Muscle layer of colon (tissue), 2 donors: ENCODE data around the gene DCBLD1.

Experiments used
- H3K27ac ChIP-seq: one replicate; pipeline ENCODE4 v1.7.0; 2013; ENCODE audit warnings: low read depth, mild to moderate bottlenecking, low read length, moderate library complexity
- H3K27me3 ChIP-seq, 2 donors: one replicate each; pipeline ENCODE4 v1.7.0; 2013; ENCODE audit warnings: low read length in 2 of 2, mild to moderate bottlenecking in 2 of 2; ENCODE audit not compliant: insufficient read depth in 2 of 2, control insufficient read depth in 1 of 2
- H3K36me3 ChIP-seq: one replicate; pipeline ENCODE4 v1.7.0; 2013; ENCODE audit warnings: mild to moderate bottlenecking, low read length; ENCODE audit not compliant: insufficient read depth
- H3K4me1 ChIP-seq: one replicate; pipeline ENCODE4 v1.7.0; 2013; ENCODE audit warnings: mild to moderate bottlenecking, low read length; ENCODE audit not compliant: insufficient read depth
- H3K4me3 ChIP-seq, 2 donors: one replicate each; pipeline ENCODE4 v1.7.0; 2013; ENCODE audit warnings: low read length in 2 of 2, low read depth in 1 of 2, mild to moderate bottlenecking in 1 of 2, moderate library complexity in 1 of 2
- H3K9ac ChIP-seq: one replicate; pipeline ENCODE4 v1.7.0; 2013; ENCODE audit warnings: low read length
- H3K9me3 ChIP-seq: one replicate; pipeline ENCODE4 v1.7.0; 2013; ENCODE audit warnings: mild to moderate bottlenecking, low read length
- donor health status: abdominal sarcoma.
- donor health status: Adenocarcinoma of cecum.

Gene DCBLD1

GRCh38 chr6:117504478-117505144, 22.1 kb downstream of the DCBLD1 start:
- Histone ChIP-seq H3K36me3 (no peaks in the 10 kb centered on the region), H3K27me3 (no peaks in the 10 kb centered on the region), H3K9me3 (no peaks in the 10 kb centered on the region), H3K4me3 (no peak overlapping the region), H3K4me1 (peaks cover 8% of the 10 kb centered on the region), H3K27ac (no peak overlapping the region), H3K9ac (no peak overlapping the region)

DNA sequence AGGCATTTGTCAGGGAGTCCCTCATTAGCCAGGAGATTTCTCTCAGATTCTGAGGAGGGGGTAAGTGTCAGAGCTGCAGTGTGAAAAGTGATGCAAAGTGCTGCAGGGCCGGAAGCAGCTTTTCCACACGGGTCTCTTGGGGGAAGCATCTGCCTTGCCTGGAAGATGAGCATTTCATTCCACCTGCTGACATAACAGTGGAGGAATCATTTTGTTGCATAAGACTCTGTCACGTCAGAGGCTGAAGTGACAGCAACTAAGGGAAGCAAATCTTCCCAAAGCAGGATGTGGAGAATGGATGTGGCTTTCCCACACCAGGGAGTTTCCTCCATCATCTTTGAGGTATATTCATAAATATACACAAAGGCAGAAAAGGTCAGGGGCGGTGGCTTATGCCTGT, 22.8 kb downstream of the DCBLD1 start:
- peaks cover 8% of the 10 kb centered on the region for H3K4me1 ChIP-seq
- H3K36me3 ChIP-seq: no peaks in the 10 kb centered on the region
- H3K27ac ChIP-seq: no peak overlapping the region
- no peaks in the 10 kb centered on the region for H3K27me3 ChIP-seq
- no peak overlapping the region for H3K4me3 ChIP-seq
- H3K9ac ChIP-seq: no peak overlapping the region
- H3K9me3 ChIP-seq: no peaks in the 10 kb centered on the region

GRCh38 chr6:117506180-117506835, 23.8 kb downstream of the DCBLD1 start:
- no peak overlapping the region for H3K27ac ChIP-seq
- no peaks in the 10 kb centered on the region for H3K9me3 ChIP-seq
- H3K27me3 ChIP-seq: no peaks in the 10 kb centered on the region
- no peaks in the 10 kb centered on the region for H3K36me3 ChIP-seq
- peaks cover 8% of the 10 kb centered on the region for H3K4me1 ChIP-seq
- H3K4me3 ChIP-seq: no peak overlapping the region
- H3K9ac ChIP-seq: no peak overlapping the region

DNA sequence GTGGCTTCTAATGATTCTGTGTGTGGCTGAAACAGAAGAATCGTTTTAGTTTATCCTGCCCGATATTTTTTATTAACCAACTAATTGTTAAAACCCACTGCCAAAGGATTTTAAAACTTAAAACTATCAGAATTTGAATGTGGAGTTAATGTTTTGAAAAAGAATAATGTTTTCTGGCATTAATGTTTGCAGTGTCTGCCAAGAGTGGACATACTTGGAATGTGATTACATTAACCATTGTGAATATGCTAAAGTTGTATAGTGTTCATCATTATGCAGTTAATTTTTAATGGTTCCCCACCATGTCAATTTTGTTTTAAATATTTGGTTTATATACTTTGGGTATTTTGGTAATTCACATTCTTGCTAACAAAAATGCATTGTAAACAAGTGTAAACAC, 24.4 kb downstream of the DCBLD1 start:
- Histone ChIP-seq H3K27me3 (no peaks in the 10 kb centered on the region), H3K9me3 (no peaks in the 10 kb centered on the region), H3K4me1 (peaks cover 8% of the 10 kb centered on the region), H3K36me3 (no peaks in the 10 kb centered on the region), H3K4me3 (no peak overlapping the region), H3K27ac (no peak overlapping the region), H3K9ac (no peak overlapping the region)

DNA sequence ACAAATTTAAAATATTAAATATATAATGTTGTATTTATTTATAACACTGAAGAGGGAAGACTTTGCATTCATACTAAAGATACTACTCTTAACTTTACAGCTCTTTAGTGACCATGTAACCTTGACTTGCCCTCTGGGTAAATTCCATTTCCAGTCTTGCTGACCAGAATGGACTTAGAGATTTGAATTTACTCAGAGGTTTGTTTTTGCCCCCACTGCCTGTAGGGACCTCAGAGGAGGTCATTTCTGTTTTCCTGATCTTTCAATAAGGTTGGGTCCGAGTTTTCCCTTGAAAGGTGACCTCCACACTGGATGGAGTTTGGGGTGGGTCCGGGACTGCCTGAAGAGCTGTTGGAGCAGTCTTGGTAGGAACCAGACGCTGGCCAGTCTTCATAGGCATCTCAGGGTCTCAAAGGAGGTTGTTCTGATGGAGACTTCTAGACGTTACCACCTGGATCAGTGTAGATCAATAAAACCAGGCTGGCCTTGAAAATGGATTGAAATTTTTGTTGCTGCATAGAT, 26.0 kb downstream of the DCBLD1 start:
- Histone ChIP-seq H3K36me3 (no peaks in the 10 kb centered on the region), H3K9ac (no peak overlapping the region)

DNA sequence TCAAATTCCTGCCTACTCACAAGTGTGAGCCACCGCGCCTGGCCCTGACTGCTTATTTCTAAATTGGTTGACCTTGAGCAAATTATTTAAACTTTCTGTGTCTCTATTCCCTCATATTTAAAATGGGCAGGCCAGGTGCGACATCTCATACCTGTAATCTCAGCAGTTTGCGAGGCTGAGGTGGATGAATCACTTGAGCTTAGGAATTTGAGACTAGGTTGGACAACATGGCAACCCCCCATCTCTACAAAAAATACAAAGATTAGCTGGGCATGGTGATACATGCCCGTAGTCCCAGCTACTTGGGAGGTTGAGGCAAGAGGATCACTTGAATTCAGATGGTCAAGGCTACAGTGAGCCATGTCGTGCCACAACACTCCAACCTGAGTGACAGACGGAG, 26.5 kb downstream of the DCBLD1 start:
- Histone ChIP-seq H3K9ac (no peak overlapping the region), H3K27me3 (no peaks in the 10 kb centered on the region), H3K36me3 (no peaks in the 10 kb centered on the region), H3K4me1 (peaks cover 8% of the 10 kb centered on the region), H3K27ac (no peak overlapping the region), H3K4me3 (no peak overlapping the region), H3K9me3 (no peaks in the 10 kb centered on the region)

More for the DNA sequence above, 26.0 kb downstream of the DCBLD1 start:
- no peaks in the 10 kb centered on the region for H3K27me3 ChIP-seq
- H3K4me1 ChIP-seq: peaks cover 8% of the 10 kb centered on the region
- H3K4me3 ChIP-seq: no peak overlapping the region
- H3K9me3 ChIP-seq: no peaks in the 10 kb centered on the region
- no peak overlapping the region for H3K27ac ChIP-seq

DNA sequence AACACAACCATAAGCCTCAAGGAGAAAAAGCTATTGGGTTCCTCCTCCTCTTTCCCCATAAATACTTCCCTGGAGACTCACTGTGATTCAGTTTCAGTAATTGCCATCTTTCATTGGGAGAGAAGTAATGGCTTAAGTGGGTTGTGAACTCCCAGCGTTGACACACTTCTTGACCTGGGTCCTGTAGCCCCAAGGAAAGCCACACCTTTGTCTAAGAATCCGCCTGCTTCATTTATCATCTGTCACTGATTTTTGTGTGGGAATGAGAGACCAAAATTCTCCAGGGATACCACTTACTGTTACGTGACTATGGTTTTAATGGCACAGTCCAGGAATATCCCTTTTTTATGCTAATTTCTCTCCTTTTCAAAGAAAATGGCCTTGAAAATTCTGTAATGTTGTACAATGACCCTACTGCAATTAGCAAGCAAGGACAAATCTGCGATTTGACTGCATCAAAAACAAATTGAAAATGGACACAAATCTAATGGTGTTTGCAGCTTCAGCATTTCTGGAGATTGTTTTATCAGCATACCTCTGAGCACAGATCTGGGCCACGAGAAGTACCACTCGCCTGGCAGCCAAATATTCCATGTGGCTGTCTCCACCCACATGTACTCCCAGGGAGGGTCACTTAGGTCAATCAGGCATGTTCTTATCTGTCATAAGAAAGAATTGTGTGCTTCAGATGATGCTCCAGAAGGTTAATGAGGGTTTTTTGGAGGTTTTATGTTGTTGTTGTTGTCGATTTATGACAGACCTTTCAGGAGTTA, 29.8 kb downstream of the DCBLD1 start:
- H3K9me3 ChIP-seq: no peaks in the 10 kb centered on the region
- H3K4me1 ChIP-seq: no peaks in the 10 kb centered on the region
- no peak overlapping the region for H3K4me3 ChIP-seq
- no peaks in the 10 kb centered on the region for H3K36me3 ChIP-seq
- H3K9ac ChIP-seq: no peak overlapping the region
- no peaks in the 10 kb centered on the region for H3K27me3 ChIP-seq
- no peak overlapping the region for H3K27ac ChIP-seq

- no peaks in the 10 kb centered on the region for H3K27me3 ChIP-seq
- no peak overlapping the region for H3K4me3 ChIP-seq
- no peaks in the 10 kb centered on the region for H3K36me3 ChIP-seq
- H3K4me1 ChIP-seq: no peaks in the 10 kb centered on the region
- no peaks in the 10 kb centered on the region for H3K9me3 ChIP-seq
- H3K27ac ChIP-seq: no peak overlapping the region
- no peak overlapping the region for H3K9ac ChIP-seq
These were observed 30.6 kb downstream of the DCBLD1 start for GRCh38 chr6:117512987-117513573.

DNA sequence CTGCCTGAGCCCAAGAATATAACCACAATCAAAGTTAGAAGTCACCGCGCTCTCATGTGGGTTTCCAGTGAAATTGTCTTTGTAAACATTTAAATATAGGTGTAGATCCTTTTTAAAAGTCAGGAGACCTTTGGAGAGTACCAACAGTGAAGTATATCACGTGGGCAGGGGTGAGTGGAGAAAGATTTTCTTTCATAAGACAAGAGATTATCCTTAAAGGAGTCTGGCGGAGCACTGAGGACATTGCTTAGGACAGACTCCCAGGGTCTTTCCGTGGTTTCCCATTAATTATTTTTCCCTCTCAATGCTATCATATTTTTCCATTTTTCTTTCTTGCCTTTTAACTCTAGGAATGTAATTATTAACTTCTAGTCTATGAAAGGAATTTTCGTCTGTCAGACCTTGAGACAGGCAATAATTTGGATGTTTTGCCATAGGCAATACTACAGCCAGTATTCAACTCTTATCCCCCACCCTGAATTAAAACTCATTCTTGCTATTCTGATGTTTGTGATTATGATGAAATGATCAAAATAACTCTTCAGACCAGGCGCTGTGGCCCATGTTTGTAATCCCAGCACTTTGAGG, 31.4 kb downstream of the DCBLD1 start:
- Histone ChIP-seq H3K4me3 (no peak overlapping the region), H3K27ac (no peak overlapping the region), H3K27me3 (no peaks in the 10 kb centered on the region), H3K9ac (no peak overlapping the region), H3K4me1 (no peaks in the 10 kb centered on the region), H3K36me3 (no peaks in the 10 kb centered on the region), H3K9me3 (no peaks in the 10 kb centered on the region)

GRCh38 chr6:117514655-117515054, 32.2 kb downstream of the DCBLD1 start:
- Histone ChIP-seq H3K27me3 (no peaks in the 10 kb centered on the region), H3K27ac (no peak overlapping the region), H3K4me3 (no peak overlapping the region), H3K9me3 (no peaks in the 10 kb centered on the region), H3K9ac (no peak overlapping the region), H3K4me1 (no peaks in the 10 kb centered on the region), H3K36me3 (no peaks in the 10 kb centered on the region)

GRCh38 chr6:117515326-117515725, 32.9 kb downstream of the DCBLD1 start:
- H3K27me3 ChIP-seq: no peaks in the 10 kb centered on the region
- H3K9me3 ChIP-seq: no peaks in the 10 kb centered on the region
- no peak overlapping the region for H3K9ac ChIP-seq
- H3K4me3 ChIP-seq: no peak overlapping the region
- H3K27ac ChIP-seq: no peak overlapping the region
- H3K4me1 ChIP-seq: no peaks in the 10 kb centered on the region
- no peaks in the 10 kb centered on the region for H3K36me3 ChIP-seq
